ENCODE data around the gene CCDC197.

CCDC197 gene

DNA sequence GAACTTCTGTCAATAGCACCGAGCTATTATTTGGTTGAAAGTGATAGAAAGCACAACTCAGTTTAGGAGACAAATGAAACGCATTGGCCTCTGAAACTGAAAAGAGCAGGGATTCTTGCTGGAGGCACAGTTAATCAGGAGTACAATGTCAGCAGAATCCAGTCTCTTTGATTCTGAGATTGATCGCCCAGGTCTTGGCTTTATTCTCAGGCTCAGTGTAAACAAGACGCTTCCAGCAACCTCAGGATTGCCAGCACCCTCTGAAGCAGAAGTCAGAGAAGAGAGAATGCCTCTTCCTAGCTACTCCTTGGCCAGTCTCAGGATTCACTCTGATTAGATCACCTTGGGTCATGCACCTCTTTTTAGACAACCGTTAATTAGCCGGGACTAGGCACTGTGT is 17.3 kb downstream of the CCDC197 start:
- Histone ChIP-seq H3K4me3 (ENCODE audit: low read length) (no peak overlapping the region), H3K79me2 (ENCODE audit: low read length) (no peaks in the 10 kb centered on the region), H3K4me1 (ENCODE audit: low read length) (peaks cover 30% of the 10 kb centered on the region), H3F3A (ENCODE audit: insufficient read depth, low read length) (peaks cover 19% of the 10 kb centered on the region), H3K27me3 (replicated peaks; ENCODE audit: insufficient read depth, low read length) (no peaks in the 10 kb centered on the region), H3K9ac (ENCODE audit: low read length) (no peak overlapping the region), H3K36me3 (replicated peaks; ENCODE audit: insufficient read depth, low read length) (no peaks in the 10 kb centered on the region), H2AFZ (ENCODE audit: low read length) (no peak overlapping the region), H4K20me1 (ENCODE audit: insufficient read depth, low read length) (no peaks in the 10 kb centered on the region), H3K9me2 (replicated peaks; ENCODE audit: insufficient read depth, low read length) (no peaks in the 10 kb centered on the region), H3K27ac (ENCODE audit: low read length) (peak overlapping the region; percentile 18; the same call in 1 of the 2 replicates), H3K9me3 (replicated peaks; ENCODE audit: insufficient read depth, low read length) (no peaks in the 10 kb centered on the region), H3K4me2 (ENCODE audit: low read depth, low read length) (no peak overlapping the region)
- no peak for DNase-seq
- TF ChIP-seq EZH2phosphoT487 (IDR thresholded peaks at IDR 0.05; ENCODE audit: low read length) (no peak), EZH2 (optimal IDR thresholded peaks at IDR 0.05; ENCODE audit: low read depth, low read length) (no peak)
- TF ChIP-seq, protein P1, sequence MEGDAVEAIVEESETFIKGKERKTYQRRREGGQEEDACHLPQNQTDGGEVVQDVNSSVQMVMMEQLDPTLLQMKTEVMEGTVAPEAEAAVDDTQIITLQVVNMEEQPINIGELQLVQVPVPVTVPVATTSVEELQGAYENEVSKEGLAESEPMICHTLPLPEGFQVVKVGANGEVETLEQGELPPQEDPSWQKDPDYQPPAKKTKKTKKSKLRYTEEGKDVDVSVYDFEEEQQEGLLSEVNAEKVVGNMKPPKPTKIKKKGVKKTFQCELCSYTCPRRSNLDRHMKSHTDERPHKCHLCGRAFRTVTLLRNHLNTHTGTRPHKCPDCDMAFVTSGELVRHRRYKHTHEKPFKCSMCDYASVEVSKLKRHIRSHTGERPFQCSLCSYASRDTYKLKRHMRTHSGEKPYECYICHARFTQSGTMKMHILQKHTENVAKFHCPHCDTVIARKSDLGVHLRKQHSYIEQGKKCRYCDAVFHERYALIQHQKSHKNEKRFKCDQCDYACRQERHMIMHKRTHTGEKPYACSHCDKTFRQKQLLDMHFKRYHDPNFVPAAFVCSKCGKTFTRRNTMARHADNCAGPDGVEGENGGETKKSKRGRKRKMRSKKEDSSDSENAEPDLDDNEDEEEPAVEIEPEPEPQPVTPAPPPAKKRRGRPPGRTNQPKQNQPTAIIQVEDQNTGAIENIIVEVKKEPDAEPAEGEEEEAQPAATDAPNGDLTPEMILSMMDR (IDR thresholded peaks at IDR 0.05; ENCODE audit: low read length), result no peak

DNA sequence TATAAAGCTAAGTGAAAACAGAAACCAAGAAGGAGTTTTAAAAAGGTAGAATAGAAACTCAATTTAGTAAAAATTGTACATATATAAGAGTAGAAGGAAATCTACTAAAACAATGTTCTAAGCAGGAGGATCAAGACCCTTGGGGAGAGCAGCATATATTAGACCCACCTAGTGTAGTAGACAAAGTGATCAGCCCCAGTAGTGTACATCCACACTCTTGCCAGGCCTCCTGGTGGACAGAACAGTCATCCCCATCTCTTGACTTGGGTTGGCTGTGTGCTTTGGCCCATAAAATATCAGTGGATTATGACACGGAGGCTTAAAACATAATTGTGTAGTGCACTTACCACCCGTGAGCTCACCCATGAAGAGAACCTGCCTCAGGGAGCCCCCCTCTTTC is 18.1 kb downstream of the CCDC197 start:
- no peak for DNase-seq
- Histone ChIP-seq H3K9me3 (replicated peaks; ENCODE audit: insufficient read depth, low read length) (no peaks in the 10 kb centered on the region), H3K4me3 (ENCODE audit: low read length) (no peak overlapping the region), H3K79me2 (ENCODE audit: low read length) (no peaks in the 10 kb centered on the region), H3K27me3 (replicated peaks; ENCODE audit: insufficient read depth, low read length) (no peaks in the 10 kb centered on the region), H3K9ac (ENCODE audit: low read length) (no peak overlapping the region), H3K27ac (ENCODE audit: low read length) (no peak overlapping the region), H3F3A (ENCODE audit: insufficient read depth, low read length) (peaks cover 16% of the 10 kb centered on the region), H3K36me3 (replicated peaks; ENCODE audit: insufficient read depth, low read length) (no peaks in the 10 kb centered on the region), H3K9me2 (replicated peaks; ENCODE audit: insufficient read depth, low read length) (no peaks in the 10 kb centered on the region), H2AFZ (ENCODE audit: low read length) (no peak overlapping the region), H4K20me1 (ENCODE audit: insufficient read depth, low read length) (no peaks in the 10 kb centered on the region), H3K4me2 (ENCODE audit: low read depth, low read length) (no peak overlapping the region), H3K4me1 (ENCODE audit: low read length) (peaks cover 31% of the 10 kb centered on the region)
- TF ChIP-seq, protein P1 (IDR thresholded peaks at IDR 0.05; ENCODE audit: low read length), result 0 out of 2 replicates have a peak, but pooled peaks have one; percentile 7
- TF ChIP-seq EZH2 (optimal IDR thresholded peaks at IDR 0.05; ENCODE audit: low read depth, low read length) (no peak), EZH2phosphoT487 (IDR thresholded peaks at IDR 0.05; ENCODE audit: low read length) (no peak)

DNA sequence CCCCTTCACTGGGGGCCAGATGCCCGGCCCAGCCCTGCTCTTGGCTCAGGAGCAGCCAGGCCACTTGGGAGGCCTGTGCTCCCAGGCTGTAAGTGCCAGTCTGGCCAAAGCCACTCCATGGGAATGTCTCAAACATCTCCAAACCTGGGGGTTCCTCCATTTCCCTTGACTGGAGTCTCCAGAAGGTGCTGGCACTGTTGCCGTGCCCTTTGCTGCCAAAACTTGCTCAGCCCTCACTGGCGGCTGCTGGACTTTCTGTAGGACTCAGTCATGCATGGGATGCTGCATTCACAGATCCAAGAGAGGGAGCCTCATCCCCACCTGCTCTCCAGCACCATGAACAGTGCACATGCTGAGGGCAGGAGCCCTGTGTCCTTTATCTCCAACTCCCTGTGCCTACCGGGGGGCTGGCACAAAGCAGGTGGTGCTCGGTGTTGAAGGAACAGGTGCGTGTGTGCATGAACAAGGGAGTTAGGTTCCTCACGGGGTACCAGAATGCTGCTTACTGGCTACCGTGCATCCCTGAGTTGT is 19.4 kb downstream of the CCDC197 start:
- no peak for DNase-seq
- H3K9me2 ChIP-seq (replicated peaks; ENCODE audit: insufficient read depth, low read length), result no peaks in the 10 kb centered on the region

More for the DNA sequence above, 19.4 kb downstream of the CCDC197 start:
- TF ChIP-seq, protein P1 (IDR thresholded peaks at IDR 0.05; ENCODE audit: low read length), result no peak
- TF ChIP-seq EZH2 (optimal IDR thresholded peaks at IDR 0.05; ENCODE audit: low read depth, low read length), result no peak
- no peak for TF ChIP-seq EZH2phosphoT487 (IDR thresholded peaks at IDR 0.05; ENCODE audit: low read length)
- H3K4me2 ChIP-seq (ENCODE audit: low read depth, low read length), result no peak overlapping the region
- peaks cover 31% of the 10 kb centered on the region for H3K4me1 ChIP-seq (ENCODE audit: low read length)
- peaks cover 15% of the 10 kb centered on the region for H3F3A ChIP-seq (ENCODE audit: insufficient read depth, low read length)
- H3K9ac ChIP-seq (ENCODE audit: low read length), result no peak overlapping the region
- H3K9me3 ChIP-seq (replicated peaks; ENCODE audit: insufficient read depth, low read length), result no peaks in the 10 kb centered on the region
- no peak overlapping the region for H3K4me3 ChIP-seq (ENCODE audit: low read length)
- H3K79me2 ChIP-seq (ENCODE audit: low read length), result no peaks in the 10 kb centered on the region
- H2AFZ ChIP-seq (ENCODE audit: low read length), result no peak overlapping the region
- H4K20me1 ChIP-seq (ENCODE audit: insufficient read depth, low read length), result no peaks in the 10 kb centered on the region
- no peaks in the 10 kb centered on the region for H3K36me3 ChIP-seq (replicated peaks; ENCODE audit: insufficient read depth, low read length)
- no peaks in the 10 kb centered on the region for H3K27me3 ChIP-seq (replicated peaks; ENCODE audit: insufficient read depth, low read length)
- H3K27ac ChIP-seq (ENCODE audit: low read length), result no peak overlapping the region
